LNCaP clone FGC (cell line): ENCODE measurements around the gene VPS51.

Source experiments
- DNase-seq: peaks from one replicate; pipeline ENCODE4 v3.0.0-alpha.2; 2011; ENCODE audit warnings: low read depth
- H3K4me3 ChIP-seq: 2 replicates; pipeline ENCODE4 v1.5.1; 2011; ENCODE audit warnings: mild to moderate bottlenecking, low read depth, low read length, control low read depth
- TF ChIP-seq, protein P1 (sequence below): IDR thresholded peaks from 2 replicates; pipeline ENCODE4 v1.5.1; 2012; ENCODE audit warnings: mild to moderate bottlenecking; ENCODE audit not compliant: control insufficient read depth, insufficient read depth; ENCODE audit errors: extremely low read depth

The VPS51 gene

DNA sequence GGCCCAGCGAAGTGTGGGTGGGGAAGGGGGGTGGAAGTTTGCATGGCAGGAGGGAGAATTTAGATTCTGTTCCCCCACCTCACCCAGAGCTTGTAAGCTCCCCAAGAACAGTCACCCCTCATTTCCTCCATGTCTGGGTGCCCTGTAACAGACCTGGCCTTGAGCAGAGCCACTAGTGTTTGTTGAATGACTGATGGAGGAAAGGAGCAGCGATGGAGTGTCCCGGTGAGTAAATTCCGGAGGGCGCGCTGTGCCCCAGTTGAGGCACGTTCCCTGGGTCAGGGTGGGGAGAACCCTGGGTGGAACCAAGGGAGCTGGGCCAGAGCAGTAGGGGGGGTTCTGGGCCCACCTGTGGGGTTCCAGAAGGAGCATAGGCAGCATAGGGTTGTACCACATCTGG is 38.5 kb upstream of the VPS51 start:
- DNase-seq: no peak
- TF ChIP-seq, protein P1, sequence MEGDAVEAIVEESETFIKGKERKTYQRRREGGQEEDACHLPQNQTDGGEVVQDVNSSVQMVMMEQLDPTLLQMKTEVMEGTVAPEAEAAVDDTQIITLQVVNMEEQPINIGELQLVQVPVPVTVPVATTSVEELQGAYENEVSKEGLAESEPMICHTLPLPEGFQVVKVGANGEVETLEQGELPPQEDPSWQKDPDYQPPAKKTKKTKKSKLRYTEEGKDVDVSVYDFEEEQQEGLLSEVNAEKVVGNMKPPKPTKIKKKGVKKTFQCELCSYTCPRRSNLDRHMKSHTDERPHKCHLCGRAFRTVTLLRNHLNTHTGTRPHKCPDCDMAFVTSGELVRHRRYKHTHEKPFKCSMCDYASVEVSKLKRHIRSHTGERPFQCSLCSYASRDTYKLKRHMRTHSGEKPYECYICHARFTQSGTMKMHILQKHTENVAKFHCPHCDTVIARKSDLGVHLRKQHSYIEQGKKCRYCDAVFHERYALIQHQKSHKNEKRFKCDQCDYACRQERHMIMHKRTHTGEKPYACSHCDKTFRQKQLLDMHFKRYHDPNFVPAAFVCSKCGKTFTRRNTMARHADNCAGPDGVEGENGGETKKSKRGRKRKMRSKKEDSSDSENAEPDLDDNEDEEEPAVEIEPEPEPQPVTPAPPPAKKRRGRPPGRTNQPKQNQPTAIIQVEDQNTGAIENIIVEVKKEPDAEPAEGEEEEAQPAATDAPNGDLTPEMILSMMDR: no peak
- no peak overlapping the region for H3K4me3 ChIP-seq

DNA sequence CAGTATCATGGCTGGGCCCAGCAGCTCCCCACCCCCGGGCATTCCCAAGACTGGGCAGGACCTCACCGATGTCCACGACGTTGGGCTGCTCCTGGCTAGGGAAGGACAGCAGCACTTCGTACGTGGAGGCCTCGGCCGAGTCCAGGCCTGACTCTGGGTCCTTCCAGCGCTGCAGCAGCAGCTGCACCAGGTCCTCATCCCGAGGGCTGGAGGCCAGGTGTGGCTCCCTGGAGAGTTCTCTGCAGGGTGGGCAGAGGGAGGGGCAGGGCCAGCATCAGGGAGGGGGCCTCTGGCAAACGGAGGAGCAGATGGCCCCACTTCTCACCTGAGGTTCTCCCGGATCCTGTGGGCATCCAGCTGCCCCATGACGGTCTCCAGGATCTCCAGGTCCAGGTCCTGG is 38.0 kb upstream of the VPS51 start:
- DNase-seq: no peak
- TF ChIP-seq, protein P1: no peak
- no peak overlapping the region for H3K4me3 ChIP-seq

DNA sequence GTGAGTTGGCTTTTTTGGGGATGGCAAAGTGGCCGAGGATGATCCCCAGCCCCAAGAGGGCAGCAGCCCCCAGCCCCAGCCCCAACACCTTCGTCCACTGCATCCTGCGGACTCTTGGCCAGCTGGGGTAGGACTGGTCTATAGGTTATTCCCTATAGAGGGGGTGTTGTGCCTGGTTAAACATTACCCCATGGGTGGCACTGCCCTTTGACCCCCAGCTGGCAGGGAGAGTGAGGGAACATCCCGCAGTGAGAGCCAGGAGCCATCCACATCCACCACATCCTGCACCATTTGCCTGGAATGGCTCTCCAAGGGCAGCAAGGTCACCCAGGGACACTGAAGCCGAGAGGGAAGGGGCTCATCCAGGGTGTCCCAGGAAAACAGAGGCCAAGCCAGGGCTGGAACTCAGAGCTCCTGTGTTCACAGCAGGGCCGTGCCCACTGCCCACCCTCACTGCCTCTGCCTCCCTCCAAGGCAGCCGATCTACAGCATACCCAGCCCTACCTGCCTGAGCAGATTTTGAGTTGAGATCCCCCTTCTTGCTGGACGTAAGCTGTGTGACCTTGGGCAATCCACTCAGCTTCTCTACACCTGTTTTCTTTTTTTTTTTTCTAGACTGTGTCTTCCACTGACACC is 37.5 kb upstream of the VPS51 start, which contains the start of gene NAALADL1:
Gene NAALADL1 (minus strand): TSS at position 135 of the 636 bp plus-strand sequence. CDS start 32 bp downstream, at position 103.
- TF ChIP-seq, protein P1: no peak
- H3K4me3 ChIP-seq: no peak within 1 kb of the TSS
- no peak for DNase-seq

DNA sequence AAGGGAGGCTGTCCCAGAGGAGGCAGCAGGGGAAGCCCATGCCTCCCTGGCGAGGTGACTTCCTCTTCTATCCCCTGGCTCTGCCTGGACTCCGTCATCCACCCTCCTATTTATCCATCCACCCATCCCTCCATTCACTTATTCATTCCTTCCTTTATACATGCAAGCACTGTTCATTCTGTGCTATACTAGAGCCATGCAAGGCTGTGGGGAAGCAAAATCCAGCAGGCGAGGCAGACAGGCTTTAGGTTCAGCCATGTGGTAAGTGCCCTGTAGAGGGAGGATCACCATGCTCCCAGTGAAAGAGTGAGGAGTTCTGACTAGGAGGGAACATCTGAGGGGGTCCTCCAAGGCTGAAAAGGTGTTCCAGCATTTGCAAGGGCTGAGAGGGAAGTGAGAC is 36.5 kb upstream of the VPS51 start:
- no peak for DNase-seq
- H3K4me3 ChIP-seq: no peak overlapping the region

DNA sequence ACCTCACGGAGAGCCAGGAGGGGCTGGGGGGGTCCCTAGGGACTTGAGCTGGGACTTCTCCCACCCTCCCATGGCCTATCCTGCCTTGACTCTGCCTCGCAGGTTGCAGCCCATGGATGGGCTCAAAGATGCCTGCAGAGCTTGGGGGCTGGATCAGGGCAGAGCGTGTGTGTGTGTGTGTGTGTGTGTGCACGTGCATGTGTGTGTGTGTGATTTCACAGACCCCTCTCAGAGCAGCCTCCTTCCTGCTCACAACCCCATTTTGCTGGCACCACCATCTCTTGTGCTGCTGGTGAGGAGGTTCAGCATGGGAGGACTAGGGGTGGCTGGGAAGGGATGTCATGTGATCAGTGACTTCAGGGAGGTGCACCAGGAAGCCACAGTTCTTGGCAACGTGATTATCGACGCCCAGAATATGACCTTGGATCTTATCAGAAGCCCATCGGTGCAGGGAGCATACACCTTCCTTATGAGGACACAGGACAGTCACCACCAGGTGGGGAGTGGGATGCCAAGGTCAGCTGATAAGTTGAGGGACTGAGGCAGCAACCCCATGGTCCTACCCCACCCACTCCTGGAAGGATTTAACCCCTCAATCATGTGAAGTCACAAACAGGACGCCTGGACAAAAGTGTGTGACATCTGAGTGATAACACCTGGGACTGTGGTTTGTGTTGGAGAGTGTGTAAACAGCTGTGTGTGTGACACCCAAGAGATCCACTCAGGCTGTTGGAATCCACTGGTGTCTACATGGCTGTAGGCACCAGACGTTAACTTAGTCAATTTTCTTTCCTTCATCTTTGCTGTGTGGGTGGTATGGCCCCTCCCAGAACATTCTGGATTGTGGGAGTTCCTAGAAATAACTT is 35.8 kb upstream of the VPS51 start:
- no peak overlapping the region for H3K4me3 ChIP-seq
- TF ChIP-seq, protein P1: no peak

More for the DNA sequence above, 36.5 kb upstream of the VPS51 start:
- TF ChIP-seq, protein P1: no peak

DNA sequence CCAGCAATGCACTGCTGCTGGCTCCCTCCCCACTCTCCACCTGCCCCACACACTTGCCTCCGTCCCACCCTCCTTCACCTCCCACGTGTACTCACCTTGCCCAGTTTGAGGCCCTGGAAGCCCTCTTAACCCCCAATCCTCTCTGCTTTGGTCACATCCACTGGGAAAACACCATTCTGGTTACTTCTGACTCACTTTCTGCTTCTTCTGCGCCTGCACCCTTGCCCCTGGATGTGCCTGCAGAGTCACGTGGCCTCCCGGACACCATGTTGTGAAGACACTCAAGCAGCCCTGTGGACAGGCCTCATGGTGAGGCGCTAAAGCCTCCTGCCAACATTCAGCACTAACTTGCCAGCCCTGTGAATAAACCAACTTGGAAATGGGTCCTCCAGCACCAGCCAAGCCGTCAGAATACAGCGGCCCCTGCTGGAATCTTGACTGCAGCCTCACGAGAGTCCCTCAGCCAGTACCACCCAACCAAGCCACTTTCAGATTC is 35.1 kb upstream of the VPS51 start:
- H3K4me3 ChIP-seq: no peak overlapping the region
- TF ChIP-seq, protein P1: no peak
- DNase-seq: no peak

More for the DNA sequence above, 35.8 kb upstream of the VPS51 start:
- no peak for DNase-seq
